COLO829 (cell line): ENCODE results near the gene TNS1.

Experiments
- DNase-seq: peaks from one replicate; pipeline ENCODE4 v3.0.0; 2012; ENCODE audit warnings: low spot score

Gene TNS1

DNA sequence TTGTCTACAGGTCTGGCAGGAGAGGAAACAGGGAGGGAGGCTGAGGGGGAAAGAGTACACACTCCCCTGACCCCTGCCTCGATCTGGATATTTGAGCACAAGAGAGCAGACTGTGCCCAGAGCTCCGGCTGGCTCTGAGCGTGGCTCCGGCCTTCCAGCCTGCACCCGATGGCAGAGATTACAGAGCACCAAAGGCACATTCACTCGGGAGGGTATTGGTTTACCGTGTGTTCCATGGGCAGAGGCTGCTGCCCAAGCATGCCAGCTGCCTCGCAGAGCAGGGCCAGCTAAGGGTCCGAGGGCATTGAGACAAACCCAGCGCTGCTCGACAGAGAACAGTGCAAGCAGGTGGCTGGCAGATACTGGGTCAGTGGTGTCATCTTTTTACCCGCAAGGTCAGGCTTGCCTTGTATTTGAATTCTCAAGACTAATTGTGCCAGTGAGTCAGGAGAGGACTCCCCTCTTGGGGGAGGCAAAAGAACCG is 132.2 kb downstream of the TNS1 start:
- no peak for DNase-seq

DNA sequence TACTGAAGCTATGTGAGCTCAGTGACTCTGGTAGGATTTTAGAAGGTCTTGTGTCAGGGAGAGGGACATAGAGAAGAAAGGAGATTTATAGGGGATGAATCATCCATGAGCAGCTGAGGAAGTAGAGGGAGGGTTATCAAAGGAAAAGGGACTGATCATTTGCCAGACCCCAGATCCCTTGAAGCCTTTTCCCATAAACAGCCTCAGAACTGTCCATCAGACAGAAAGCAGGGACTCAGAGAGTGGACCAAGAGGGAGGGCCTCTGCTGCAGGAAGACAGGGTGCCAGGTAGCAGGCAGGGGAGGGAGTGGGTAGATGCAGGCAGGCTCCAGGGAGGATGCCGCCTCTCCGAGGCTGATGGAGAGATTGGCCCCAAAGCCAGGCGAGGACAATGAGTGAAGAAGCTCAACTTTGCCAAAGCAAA is 133.9 kb downstream of the TNS1 start:
- peak; percentile 63 for DNase-seq

DNA sequence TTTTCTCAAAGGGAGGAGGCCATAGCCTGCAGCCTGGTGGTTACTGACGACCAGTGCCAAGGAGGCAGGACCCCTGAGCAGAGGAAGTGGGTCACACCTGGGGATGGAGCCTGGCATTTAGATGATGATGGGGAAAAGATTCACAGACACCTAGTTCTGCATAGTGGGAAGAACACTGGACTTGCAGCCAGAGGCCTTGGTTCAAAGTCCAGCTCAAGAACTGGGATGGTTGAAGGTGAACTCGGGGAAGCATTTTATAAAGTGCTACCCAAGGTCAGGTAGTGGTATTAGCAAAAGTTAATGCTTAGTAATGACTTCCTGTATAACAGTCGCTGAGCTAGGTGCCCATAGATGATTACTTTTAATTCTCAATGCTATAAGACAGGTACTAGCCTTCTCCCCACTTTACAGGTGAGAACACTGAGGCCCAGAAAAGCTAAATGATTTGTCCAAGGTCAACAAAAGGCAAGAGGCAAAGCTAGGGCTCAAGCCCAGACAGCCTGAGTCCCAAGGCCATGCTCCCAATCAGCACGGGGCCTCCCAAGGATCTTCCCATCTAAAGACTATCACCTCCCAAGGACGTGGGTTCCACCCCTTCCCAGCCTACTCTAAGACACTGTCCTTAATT is 134.4 kb downstream of the TNS1 start:
- DNase-seq: no peak

DNA sequence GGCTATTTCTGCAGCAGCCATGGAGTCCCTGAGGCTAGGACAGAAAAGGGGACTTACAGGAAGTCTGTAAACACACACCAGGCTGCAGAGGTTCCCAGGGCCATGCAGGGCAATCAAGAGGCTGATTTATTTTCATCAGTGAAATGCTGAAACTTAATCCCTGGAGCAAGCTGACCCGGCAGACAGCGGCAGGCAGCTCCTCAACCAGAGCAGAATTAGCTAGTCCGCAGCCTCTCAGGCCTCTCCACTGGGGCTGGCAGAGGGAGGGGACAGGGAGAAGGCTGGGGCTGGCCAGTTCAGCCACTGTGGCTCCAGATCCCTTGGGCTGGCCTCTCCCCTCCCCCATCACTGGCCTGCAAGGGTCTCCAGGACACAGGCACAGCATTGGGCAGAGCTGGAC is 136.3 kb downstream of the TNS1 start:
- no peak for DNase-seq

GRCh38 chr2:217864963-217865772 is 137.6 kb downstream of the TNS1 start:
- DNase-seq: no peak

- no peak for DNase-seq
Observed at GRCh38 chr2:217863883-217864282, 138.9 kb downstream of the TNS1 start.

GRCh38 chr2:217861334-217861877 is 141.4 kb downstream of the TNS1 start:
- DNase-seq: no peak

DNA sequence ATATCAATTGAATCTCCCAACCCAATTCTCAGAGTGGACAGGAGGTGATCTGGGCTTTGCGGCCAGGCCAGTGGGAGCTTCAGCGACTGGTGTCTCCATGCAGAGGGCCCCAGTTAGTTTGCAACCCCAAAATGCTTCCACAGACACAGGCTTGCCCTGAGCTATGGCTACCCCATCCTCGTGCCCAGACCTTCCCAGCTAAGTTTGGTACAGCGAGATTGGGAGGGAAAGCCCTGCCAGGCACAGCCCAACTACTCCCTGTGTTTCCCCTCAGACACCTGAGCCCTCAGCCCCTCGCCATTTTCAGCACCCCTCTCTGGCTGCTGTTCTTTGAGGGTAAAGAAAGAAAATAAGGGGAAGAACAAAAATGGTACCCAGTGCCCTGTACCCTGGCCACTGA is 142.9 kb downstream of the TNS1 start:
- no peak for DNase-seq

- DNase-seq: no peak
Observed at GRCh38 chr2:217858519-217859491, 144.0 kb downstream of the TNS1 start.

DNA sequence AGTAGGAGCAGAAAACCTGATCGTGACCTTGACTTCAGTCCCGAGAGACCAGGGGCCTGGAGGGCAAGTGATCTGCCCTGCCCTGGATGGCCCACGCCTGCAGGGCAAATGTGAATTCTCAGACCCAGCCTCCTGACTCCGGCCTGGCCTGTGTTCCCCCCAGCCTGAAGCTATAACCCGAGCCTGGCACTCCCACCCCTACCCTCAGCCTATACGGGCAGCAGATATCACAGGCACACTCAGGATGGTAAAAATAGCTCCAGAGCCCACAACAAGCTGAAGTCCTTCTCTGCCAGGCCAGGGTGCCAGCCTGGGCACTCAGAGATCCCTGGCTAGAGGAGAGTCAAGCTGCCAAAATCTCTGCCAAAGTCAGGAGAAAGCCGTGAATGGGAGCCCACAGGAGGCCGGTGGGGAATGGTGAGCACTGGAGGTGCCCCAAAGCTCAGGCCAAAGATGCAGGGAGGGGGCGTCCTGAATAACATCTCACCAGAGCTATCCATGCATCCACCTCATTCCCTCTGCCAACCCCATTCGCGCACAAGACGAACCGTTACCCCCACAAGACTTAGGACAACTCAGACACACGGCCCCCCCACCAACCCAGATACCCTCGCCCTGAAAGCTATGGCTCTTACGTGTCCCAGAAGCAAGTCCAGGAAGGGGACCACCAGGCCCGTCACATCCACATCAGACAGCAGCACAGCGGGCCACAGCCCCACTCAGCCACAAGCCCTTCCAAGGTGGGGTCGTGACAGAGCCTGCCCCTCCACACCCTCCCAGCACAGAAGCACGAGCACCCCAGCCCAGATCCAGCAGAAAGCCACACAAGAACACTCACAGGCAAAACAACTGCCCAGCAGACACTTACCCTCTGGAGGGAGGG is 144.9 kb downstream of the TNS1 start:
- no peak for DNase-seq

GRCh38 chr2:217856871-217857270 is 145.9 kb downstream of the TNS1 start:
- no peak for DNase-seq

DNA sequence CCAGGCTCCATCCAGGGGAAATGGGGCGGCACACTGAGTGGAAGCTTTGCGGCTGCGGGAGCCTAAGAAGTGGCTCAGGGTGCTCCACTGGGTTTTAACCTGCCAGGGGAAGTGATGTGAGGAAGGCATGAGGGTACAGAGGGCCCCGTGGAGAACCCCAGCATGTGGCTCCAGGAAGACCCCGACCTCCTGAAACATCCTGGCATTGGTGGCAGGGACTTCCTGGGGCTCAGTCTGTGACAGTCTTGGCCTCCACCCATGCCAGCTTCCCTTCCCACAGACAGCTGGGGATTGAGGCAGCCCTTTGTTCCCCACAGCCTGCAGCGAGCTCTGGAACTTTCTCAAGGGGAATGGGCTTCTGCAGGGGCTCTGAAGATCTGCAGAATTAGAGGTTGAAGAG is 146.6 kb downstream of the TNS1 start:
- DNase-seq: no peak

GRCh38 chr2:217854684-217855420 is 147.9 kb downstream of the TNS1 start:
- no peak for DNase-seq

- no peak for DNase-seq
Observed at GRCh38 chr2:217853961-217854360, 148.8 kb downstream of the TNS1 start.

DNA sequence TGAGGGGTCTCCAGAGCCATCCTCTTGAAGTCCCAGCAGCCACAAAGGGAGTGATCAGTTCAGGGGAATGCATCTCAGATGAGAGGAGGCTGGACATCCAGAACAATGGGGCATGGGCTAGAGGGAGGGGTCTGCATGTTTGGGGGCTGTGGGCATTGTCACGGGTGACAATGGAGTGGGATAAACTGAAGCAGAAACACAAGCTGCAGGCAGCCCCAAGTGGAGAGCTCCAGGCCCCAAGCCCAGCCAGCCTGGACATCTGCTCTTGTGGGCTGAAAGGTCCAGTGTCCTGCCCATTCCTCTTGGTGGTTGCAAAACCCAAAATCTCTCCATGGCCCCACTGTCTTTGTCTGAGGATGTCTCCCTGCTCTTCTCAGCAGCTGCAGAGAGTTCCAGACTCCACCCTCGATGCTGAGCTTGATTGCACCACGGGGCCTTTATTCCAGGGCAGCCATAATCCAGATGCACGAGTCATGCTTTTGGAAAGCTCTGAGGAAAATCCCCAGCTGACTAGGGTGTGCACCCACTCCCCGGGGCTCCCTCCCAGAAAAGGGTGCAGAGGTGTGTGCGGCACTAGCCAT is 149.4 kb downstream of the TNS1 start:
- DNase-seq: no peak

DNA sequence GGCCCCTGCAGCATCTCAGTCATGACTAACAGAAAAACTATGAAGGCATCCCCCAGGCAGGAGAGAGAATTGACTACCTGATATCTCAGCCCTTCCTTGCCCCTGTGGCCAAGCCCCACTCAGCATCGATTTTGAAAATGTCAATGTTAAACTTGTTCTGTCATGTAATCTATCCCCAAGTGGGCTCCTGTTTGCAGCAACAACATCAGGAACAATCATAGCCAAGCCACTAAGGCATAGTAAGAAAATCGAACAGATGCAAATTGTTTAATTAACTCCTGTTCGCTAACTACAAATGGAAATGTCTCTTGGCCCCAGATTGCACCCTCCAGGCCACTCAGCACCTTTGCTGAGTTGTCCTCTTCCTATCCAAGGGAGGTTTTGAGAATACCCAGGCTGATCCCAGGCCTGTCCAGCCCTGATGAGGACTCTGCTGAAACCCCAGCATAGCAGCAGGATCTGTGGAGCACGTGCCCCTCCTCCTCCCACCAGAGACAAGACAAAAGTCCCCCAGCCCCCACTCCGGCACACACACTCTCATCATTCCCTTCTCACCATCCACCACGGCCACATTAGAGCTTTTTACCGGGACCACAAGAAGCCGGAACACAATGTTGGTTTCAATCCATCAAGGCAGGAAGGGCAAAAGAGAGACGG is 150.1 kb downstream of the TNS1 start:
- DNase-seq: no peak

DNA sequence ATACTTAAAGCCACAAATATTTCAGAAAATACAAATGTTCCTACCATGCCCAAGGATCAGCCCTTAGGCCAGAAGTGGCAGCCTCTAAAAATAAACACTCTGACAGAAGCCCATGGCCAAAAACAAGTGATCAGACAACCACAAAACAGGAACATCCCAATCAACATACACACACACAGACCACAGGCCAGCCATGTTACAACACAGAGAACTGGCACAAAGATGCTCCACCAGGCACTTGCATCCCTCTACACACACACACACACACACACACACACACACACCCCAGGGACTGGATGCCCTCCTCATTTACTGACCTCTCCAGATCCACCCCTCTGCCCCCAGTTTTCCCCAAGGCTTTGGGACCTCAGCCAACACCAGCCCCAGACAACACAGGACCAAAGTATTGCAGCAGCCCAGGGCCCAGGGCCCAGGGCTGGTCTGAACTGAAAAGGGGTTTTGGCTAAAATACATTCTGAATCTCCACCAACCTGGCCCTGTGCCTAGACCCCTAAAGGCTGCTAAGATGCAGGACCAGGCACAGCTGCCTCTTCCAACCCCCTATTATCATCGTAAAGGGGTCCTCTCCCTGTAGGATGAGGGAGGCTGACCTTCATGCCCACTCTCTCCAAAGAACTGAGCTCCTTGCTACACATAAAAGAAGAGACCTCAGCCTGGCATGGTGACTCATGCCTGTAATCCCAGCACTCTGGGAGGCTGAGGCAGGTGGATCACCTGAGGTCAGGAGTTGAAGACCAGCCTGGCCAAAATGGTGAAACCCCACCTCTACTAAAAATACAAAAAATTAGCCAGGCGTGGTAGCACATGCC is 151.4 kb downstream of the TNS1 start:
- no peak for DNase-seq

GRCh38 chr2:217849154-217849975 is 153.4 kb downstream of the TNS1 start:
- DNase-seq: no peak
